B cell (primary cell): ENCODE data around the gene SART1. TPM values are rescaled to one million over a fixed set of nuclear protein-coding genes. Genes with fewer than 3 reads are reported as not detected.
"Not testable (repeated sequence)": the region's sequence is repeated elsewhere in the genome, so short reads cannot be mapped to it uniquely, and the experiment has no call there.

ENCODE experiments used
- ATAC-seq: fragments of 200-7000 bp; cut with Tn5 transposase; one replicate; pipeline ENCODE4 v1.10.0; 2021; ENCODE audit warnings: low read depth, mild to moderate bottlenecking, moderate number of reproducible peaks, moderate library complexity
- CTCF ChIA-PET: fragments of 350-600 bp; sonication (Branson Sonifier 250); formaldehyde crosslinking; loops from one replicate; lab custom pipeline; 2021; ENCODE audit warnings: antibody characterized with exemption, inconsistent platforms; lab: Charles Lee
- POLR2A ChIA-PET: fragments of 350-600 bp; sonication (Branson Sonifier 250); formaldehyde crosslinking; loops from one replicate; lab custom pipeline; 2021; ENCODE audit warnings: antibody characterized with exemption; lab: Charles Lee
- DNase-seq: peaks from one replicate; pipeline ENCODE4 v3.0.0; 2013
- H2AFZ ChIP-seq: 2 replicates; pipeline ENCODE4 v1.6.1; 2012; ENCODE audit warnings: mild to moderate bottlenecking, low read depth, low read length; ENCODE audit not compliant: insufficient read depth, poor library complexity, severe bottlenecking
- H3K27ac ChIP-seq, 2 donors: 1 replicate in 1 of 2; 2 replicates in 1 of 2; pipeline ENCODE4 v1.5.1; 2012 to 2013; ENCODE audit warnings: low read length in 2 of 2, mild to moderate bottlenecking in 2 of 2, moderate library complexity in 1 of 2
- H3K27me3 ChIP-seq, 4 experiments: fragments of 200-600 bp in 1 of 4; sonication (generic) in 1 of 4; replicated peaks in 1 of 4; 1 replicate in 2 of 4; 2 replicates in 2 of 4; pipeline versions ENCODE4 v1.6.1 to v1.7.0; 2013 to 2016; ENCODE audit warnings: low read length in 3 of 4, mild to moderate bottlenecking in 2 of 4, mixed read lengths in 1 of 4, moderate library complexity in 1 of 4; ENCODE audit not compliant: insufficient read depth in 4 of 4, control insufficient read depth in 3 of 4; ENCODE audit errors: control extremely low read depth in 1 of 4
- H3K36me3 ChIP-seq, 2 experiments: replicated peaks in 1 of 2; 1 replicate in 1 of 2; 2 replicates in 1 of 2; pipeline versions ENCODE4 v1.6.1 to v1.7.1; 2013; ENCODE audit warnings: low read length in 1 of 2; ENCODE audit not compliant: insufficient read depth in 2 of 2, control insufficient read depth in 1 of 2; ENCODE audit errors: control extremely low read depth in 1 of 2, extremely low read depth in 1 of 2
- H3K4me1 ChIP-seq, 2 donors: fragments of 200-600 bp in 1 of 2; sonication (generic) in 1 of 2; 1 replicate in 1 of 2; 2 replicates in 1 of 2; pipeline versions ENCODE4 v1.5.1 to v1.6.1; 2013 to 2017; ENCODE audit warnings: low read length in 2 of 2; ENCODE audit not compliant: control insufficient read depth in 2 of 2, insufficient read depth in 2 of 2
- H3K4me2 ChIP-seq: replicated peaks from 2 replicates; pipeline ENCODE3; 2012; ENCODE audit warnings: mild to moderate bottlenecking, low read depth, low read length; ENCODE audit not compliant: poor library complexity, severe bottlenecking
- H3K4me3 ChIP-seq, 5 experiments: fragments of 200-600 bp in 1 of 5; sonication (generic) in 1 of 5; 1 replicate in 3 of 5; 2 replicates in 2 of 5; pipeline versions ENCODE4 v1.5.1 to v1.7.0; 2011 to 2016; ENCODE audit warnings: low read length in 4 of 5, mild to moderate bottlenecking in 4 of 5, low read depth in 2 of 5, control low read depth in 1 of 5, moderate library complexity in 1 of 5; ENCODE audit not compliant: insufficient read depth in 1 of 5; ENCODE audit errors: control extremely low read depth in 1 of 5, extremely low read depth in 1 of 5
- H3K79me2 ChIP-seq: fragments of 200-600 bp; sonication (generic); one replicate; pipeline ENCODE4 v1.6.0; 2016; ENCODE audit warnings: low read length; ENCODE audit not compliant: control insufficient read depth, insufficient read depth
- H3K9ac ChIP-seq: fragments of 200-600 bp; sonication (generic); 2 replicates; pipeline ENCODE4 v1.6.1; 2017; ENCODE audit warnings: mild to moderate bottlenecking, low read length, moderate library complexity
- H3K9me3 ChIP-seq, 3 donors: one replicate each; pipeline versions ENCODE4 v1.6.1 to v1.7.1; 2013; ENCODE audit warnings: low read length in 2 of 3; ENCODE audit not compliant: control insufficient read depth in 2 of 3, insufficient read depth in 1 of 3; ENCODE audit errors: control extremely low read depth in 1 of 3
- H4K20me1 ChIP-seq: 2 replicates; pipeline ENCODE4 v1.6.0; 2012; ENCODE audit warnings: mild to moderate bottlenecking, low read length; ENCODE audit not compliant: insufficient read depth, control insufficient read depth, poor library complexity, severe bottlenecking
- H3K27ac Mint-ChIP-seq: one replicate; pipeline ENCODE4 v1.8.0; 2021; ENCODE audit warnings: mixed read lengths
- H3K27me3 Mint-ChIP-seq: one replicate; pipeline ENCODE4 v1.8.0; 2021; ENCODE audit warnings: mixed read lengths
- H3K4me1 Mint-ChIP-seq: one replicate; pipeline ENCODE4 v1.8.0; 2021; ENCODE audit warnings: mixed read lengths
- H3K4me3 Mint-ChIP-seq: one replicate; pipeline ENCODE4 v1.8.0; 2021; ENCODE audit warnings: mixed read lengths
- H3K9me3 Mint-ChIP-seq: one replicate; pipeline ENCODE4 v1.8.0; 2022; ENCODE audit warnings: mixed read lengths; ENCODE audit not compliant: insufficient read depth
- EZH2 ChIP-seq: IDR thresholded peaks from 2 replicates; pipeline ENCODE4 v1.6.1; 2012; ENCODE audit warnings: borderline replicate concordance, low read depth, mild to moderate bottlenecking, moderate library complexity, low read length; ENCODE audit not compliant: insufficient read depth, poor library complexity, severe bottlenecking
- WGBS: methylation state at CpG from one replicate; pipeline ENCODE4 v1.1.5; 2013; ENCODE audit warnings: missing lambda C conversion rate; ENCODE audit not compliant: insufficient coverage; 5-methylcytosine and 5-hydroxymethylcytosine counted together
- intact Hi-C: fragments of 100-400 bp; cut with micrococcal nuclease; formaldehyde crosslinking; loops from one replicate; pipeline ENCODE4 v1.10.0; 2022
- polyA plus RNA-seq: library from polyadenylated mRNA; depleted of rRNA; stranded (reverse); fragments of >200 nt; gene quantifications from 2 replicates; pipeline ENCODE4 v1.2.3, GENCODE V29; 2012
- total RNA-seq, 2 donors: library from RNA; stranded (reverse); fragments of 120-200 nt in 1 of 2; gene quantifications; 1 replicate in 1 of 2; 2 replicates in 1 of 2; pipeline versions ENCODE4 v1.2.3 to v1.2.4, GENCODE V29; 2013 to 2022
- TF ChIP-seq, protein P1 (sequence below): fragments of 200-600 bp; IDR thresholded peaks from one replicate; pipeline ENCODE4 v1.8.0; 2022; ENCODE audit warnings: antibody characterized with exemption, mild to moderate bottlenecking

The SART1 gene
- total and polyA plus RNA-seq, 2 donors (not counting 1 experiment from before 2014, with no cell fraction given), result 74.5 to 102 TPM

DNA sequence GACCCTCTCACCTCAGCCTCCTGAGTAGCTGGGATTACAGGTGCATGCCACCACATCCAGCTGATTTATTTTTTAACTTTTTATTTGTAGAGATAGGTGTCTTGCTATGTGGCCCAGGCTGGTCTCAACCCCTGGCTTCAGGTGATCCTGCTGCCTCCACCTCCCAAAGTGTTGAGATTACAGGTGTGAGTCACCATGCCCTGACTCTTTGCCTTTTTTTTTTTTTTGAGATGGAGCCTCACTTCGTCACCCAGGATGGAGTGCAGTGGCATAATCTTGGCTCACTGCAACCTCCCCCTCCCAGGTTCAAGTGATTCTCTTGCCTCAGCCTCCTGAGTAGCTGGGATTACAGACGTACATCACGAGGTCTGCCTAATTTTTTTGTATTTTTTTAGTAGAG is 9.9 kb upstream of the SART1 start:
- H3K9me3 Mint-ChIP-seq, H3K4me2 ChIP-seq, H3K27me3 Mint-ChIP-seq, intact Hi-C loops, ATAC-seq, H3K4me1 Mint-ChIP-seq, DNase-seq, H3K79me2 ChIP-seq, CTCF ChIA-PET, H3K9me3 ChIP-seq, H3K4me3 Mint-ChIP-seq, H3K27me3 ChIP-seq, H3K27ac Mint-ChIP-seq, H3K27ac ChIP-seq, H2AFZ ChIP-seq, H3K36me3 ChIP-seq, H4K20me1 ChIP-seq, H3K9ac ChIP-seq, H3K4me3 ChIP-seq, H3K4me1 ChIP-seq: not testable (repeated sequence)
- 76% methylated on average over 2 of the region's 3 CpGs for WGBS
- POLR2A ChIA-PET, result interaction anchor here (0.7 kb wide), 1 partner anchor 131 kb away, joined by 3 read pairs; no protein-coding TSS in a partner anchor

DNA sequence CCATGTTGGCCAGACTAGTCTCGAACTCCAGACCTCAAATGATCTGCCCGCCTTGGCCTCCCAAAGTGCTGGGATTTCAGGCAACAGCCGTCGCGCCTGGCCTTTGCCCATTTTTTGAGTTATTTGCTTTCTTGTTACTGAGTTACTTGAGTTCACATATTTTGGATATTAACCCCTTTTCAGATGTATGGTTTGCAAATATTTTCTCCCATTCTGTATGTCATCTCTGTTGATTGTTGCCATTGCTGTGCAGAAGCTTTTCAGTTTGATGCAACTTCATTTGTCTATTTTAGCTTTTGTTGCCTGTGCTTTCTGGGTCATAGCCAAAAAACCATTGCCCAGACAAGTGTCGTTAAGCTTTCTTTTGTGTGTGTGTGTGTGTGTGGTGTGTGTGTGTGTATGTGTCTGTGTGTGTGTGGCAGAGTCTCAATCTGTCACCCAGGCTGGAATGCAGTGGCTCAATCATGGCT is 9.4 kb upstream of the SART1 start:
- no peak overlapping the region for H3K4me2 ChIP-seq
- no peak overlapping the region for H3K4me3 ChIP-seq
- no peak for ATAC-seq
- H3K4me1 Mint-ChIP-seq, result peaks cover 10% of the 10 kb centered on the region
- no peak overlapping the region for H3K27ac Mint-ChIP-seq
- no peaks in the 10 kb centered on the region for H4K20me1 ChIP-seq
- 87% methylated on average over 2 of the region's 6 CpGs for WGBS
- H3K9me3 ChIP-seq, result peaks cover 0 to under 1% (median 0%) of the 10 kb centered on the region in 3 donors
- H2AFZ ChIP-seq, result no peak overlapping the region
- no peak for TF ChIP-seq EZH2
- TF ChIP-seq, protein P1, sequence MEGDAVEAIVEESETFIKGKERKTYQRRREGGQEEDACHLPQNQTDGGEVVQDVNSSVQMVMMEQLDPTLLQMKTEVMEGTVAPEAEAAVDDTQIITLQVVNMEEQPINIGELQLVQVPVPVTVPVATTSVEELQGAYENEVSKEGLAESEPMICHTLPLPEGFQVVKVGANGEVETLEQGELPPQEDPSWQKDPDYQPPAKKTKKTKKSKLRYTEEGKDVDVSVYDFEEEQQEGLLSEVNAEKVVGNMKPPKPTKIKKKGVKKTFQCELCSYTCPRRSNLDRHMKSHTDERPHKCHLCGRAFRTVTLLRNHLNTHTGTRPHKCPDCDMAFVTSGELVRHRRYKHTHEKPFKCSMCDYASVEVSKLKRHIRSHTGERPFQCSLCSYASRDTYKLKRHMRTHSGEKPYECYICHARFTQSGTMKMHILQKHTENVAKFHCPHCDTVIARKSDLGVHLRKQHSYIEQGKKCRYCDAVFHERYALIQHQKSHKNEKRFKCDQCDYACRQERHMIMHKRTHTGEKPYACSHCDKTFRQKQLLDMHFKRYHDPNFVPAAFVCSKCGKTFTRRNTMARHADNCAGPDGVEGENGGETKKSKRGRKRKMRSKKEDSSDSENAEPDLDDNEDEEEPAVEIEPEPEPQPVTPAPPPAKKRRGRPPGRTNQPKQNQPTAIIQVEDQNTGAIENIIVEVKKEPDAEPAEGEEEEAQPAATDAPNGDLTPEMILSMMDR, result no peak
- POLR2A ChIA-PET, result interaction anchor here (0.7 kb wide), 1 partner anchor 132 kb away, joined by 3 read pairs; no protein-coding TSS in a partner anchor
- H3K4me3 Mint-ChIP-seq, result no peak overlapping the region
- no peaks in the 10 kb centered on the region for H3K9me3 Mint-ChIP-seq
- no peak for DNase-seq
- peaks cover 9% of the 10 kb centered on the region in 2 donors for H3K4me1 ChIP-seq
- CTCF ChIA-PET, result no interaction called here
- no peaks in the 10 kb centered on the region for H3K36me3 ChIP-seq
- intact Hi-C loops, result no loop called here
- H3K27ac ChIP-seq, result no peak overlapping the region
- no peak overlapping the region for H3K9ac ChIP-seq
- H3K27me3 Mint-ChIP-seq, result peaks cover 7% of the 10 kb centered on the region
- peaks cover 0 to 3% (median 0%) of the 10 kb centered on the region in 4 experiments for H3K27me3 ChIP-seq
- H3K79me2 ChIP-seq, result no peaks in the 10 kb centered on the region
